ENCODE measurements around the gene ATF4.

GRCh38 chr22:39527481-39527961 lies 7.2 kb downstream of the ATF4 start:
- TF ChIP-seq POLR2A (IDR thresholded peaks at IDR 0.05; ENCODE audit: low read depth, low read length), result no peak
- TF ChIP-seq POLR2AphosphoS5 (IDR thresholded peaks at IDR 0.05; ENCODE audit: low read depth, low read length), result no peak

Measured in GM12891 (cell line).